ENCODE results near the gene SEMA7A.

SEMA7A gene

DNA sequence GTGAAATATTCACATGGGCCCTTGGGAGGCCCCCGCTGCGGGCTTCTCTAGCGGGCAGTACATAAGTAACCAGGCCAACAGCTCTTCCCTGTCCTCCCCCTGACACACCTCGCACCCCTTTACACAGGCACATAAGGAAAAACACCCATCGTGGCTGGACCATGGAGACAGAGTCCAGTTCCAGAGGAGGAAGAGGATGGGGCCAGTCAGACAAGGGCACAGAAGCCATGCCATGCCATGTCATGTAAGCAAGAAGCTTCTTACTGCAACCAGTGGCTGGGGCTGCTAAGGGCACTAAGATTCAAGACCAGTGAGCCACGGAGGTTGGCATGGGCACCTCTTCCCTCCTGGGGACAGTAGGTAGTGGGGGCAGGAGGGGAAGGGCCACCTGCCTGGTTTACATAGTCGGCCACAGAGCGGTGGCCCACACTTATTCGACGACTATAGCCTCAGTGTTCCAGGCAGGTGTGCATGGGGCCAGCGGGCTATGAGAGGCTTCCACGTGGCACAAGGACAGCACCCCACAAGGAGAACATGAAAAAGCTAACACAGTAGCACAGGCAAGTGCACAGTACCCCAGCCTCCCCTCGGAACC lies 60.6 kb downstream of the SEMA7A start:
- no peak for DNase-seq (ENCODE audit: low read depth)
- TF ChIP-seq, protein P1, sequence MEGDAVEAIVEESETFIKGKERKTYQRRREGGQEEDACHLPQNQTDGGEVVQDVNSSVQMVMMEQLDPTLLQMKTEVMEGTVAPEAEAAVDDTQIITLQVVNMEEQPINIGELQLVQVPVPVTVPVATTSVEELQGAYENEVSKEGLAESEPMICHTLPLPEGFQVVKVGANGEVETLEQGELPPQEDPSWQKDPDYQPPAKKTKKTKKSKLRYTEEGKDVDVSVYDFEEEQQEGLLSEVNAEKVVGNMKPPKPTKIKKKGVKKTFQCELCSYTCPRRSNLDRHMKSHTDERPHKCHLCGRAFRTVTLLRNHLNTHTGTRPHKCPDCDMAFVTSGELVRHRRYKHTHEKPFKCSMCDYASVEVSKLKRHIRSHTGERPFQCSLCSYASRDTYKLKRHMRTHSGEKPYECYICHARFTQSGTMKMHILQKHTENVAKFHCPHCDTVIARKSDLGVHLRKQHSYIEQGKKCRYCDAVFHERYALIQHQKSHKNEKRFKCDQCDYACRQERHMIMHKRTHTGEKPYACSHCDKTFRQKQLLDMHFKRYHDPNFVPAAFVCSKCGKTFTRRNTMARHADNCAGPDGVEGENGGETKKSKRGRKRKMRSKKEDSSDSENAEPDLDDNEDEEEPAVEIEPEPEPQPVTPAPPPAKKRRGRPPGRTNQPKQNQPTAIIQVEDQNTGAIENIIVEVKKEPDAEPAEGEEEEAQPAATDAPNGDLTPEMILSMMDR (IDR thresholded peaks at IDR 0.05; ENCODE audit: low read depth, low read length), result no peak
- TF ChIP-seq POLR2A (IDR thresholded peaks at IDR 0.05; ENCODE audit: extremely low read depth, insufficient read length) (no peak), MYC (IDR thresholded peaks at IDR 0.05; ENCODE audit: low read depth, low read length) (no peak), MAX (IDR thresholded peaks at IDR 0.05; ENCODE audit: low read depth, low read length) (no peak)

GRCh38 chr15:74370471-74370870 lies 63.3 kb downstream of the SEMA7A start:
- no peak for DNase-seq (ENCODE audit: low read depth)
- no peak overlapping the region for H3K4me3 ChIP-seq (ENCODE audit: low read depth, low read length)
- TF ChIP-seq MYC (IDR thresholded peaks at IDR 0.05; ENCODE audit: low read depth, low read length), result no peak
- TF ChIP-seq, protein P1 (IDR thresholded peaks at IDR 0.05; ENCODE audit: low read depth, low read length), result no peak
- TF ChIP-seq POLR2A (IDR thresholded peaks at IDR 0.05; ENCODE audit: extremely low read depth, insufficient read length), result no peak
- TF ChIP-seq MAX (IDR thresholded peaks at IDR 0.05; ENCODE audit: low read depth, low read length), result no peak

More for the DNA sequence above, 60.6 kb downstream of the SEMA7A start:
- H3K4me3 ChIP-seq (ENCODE audit: low read depth, low read length), result no peak overlapping the region

DNA sequence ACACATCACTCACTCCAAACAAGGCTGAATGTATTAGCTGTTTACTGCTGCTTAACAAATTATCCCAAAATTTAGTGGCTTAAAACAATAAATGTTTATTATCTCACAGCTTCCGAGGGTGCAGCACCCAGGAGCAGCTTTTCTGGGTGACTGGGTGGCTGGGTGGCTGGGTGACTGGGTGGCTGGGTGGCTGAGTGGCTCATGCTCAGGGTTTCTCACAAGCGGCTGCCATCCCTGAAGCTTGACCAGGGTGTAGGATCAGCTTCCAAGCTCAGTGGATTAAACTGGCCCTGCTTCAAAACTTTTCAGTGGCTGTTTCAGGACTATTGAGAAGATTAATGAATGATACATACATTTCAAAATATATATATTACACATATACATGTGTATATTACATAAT lies 64.0 kb downstream of the SEMA7A start:
- TF ChIP-seq MAX (IDR thresholded peaks at IDR 0.05; ENCODE audit: low read depth, low read length) (no peak), MYC (IDR thresholded peaks at IDR 0.05; ENCODE audit: low read depth, low read length) (no peak), POLR2A (IDR thresholded peaks at IDR 0.05; ENCODE audit: extremely low read depth, insufficient read length) (no peak)
- TF ChIP-seq, protein P1 (IDR thresholded peaks at IDR 0.05; ENCODE audit: low read depth, low read length), result no peak
- no peak overlapping the region for H3K4me3 ChIP-seq (ENCODE audit: low read depth, low read length)

DNA sequence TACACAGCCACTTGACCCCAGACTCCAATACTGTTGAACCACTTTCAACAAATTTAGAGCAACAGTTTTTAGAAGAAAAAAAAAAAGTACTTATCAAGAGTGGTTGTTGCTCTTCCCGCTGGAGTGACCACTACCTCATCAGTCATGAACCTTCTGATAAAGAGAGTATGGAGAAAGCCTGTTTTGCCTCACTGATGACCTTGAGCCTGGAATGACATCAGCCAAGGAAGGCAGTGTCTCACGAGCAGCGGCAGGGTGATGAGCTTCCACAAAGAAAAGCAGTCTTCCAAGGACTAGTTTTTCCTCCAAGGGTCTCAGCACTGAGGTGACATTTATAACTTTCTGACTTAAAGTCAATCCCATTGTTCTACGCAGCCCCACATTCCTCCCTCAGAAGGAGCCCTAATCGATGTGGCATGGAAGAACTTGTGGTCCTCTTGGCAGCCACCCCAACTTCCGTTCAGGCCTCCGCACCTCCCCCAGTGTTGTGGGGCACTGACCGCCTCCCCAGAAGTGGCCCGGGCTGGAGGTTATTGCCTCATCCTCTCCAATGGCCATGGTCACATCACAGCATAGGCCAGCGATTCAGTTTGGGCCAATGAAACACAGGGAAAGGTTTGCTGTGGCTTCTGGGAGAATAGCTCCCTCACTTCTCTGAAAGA lies 64.5 kb downstream of the SEMA7A start:
- TF ChIP-seq MYC (IDR thresholded peaks at IDR 0.05; ENCODE audit: low read depth, low read length), result no peak
- TF ChIP-seq, protein P1 (IDR thresholded peaks at IDR 0.05; ENCODE audit: low read depth, low read length), result no peak
- TF ChIP-seq POLR2A (IDR thresholded peaks at IDR 0.05; ENCODE audit: extremely low read depth, insufficient read length), result no peak
- TF ChIP-seq MAX (IDR thresholded peaks at IDR 0.05; ENCODE audit: low read depth, low read length), result no peak
- H3K4me3 ChIP-seq (ENCODE audit: low read depth, low read length), result no peak overlapping the region
- DNase-seq (ENCODE audit: low read depth), result no peak

More for the DNA sequence above, 64.0 kb downstream of the SEMA7A start:
- DNase-seq (ENCODE audit: low read depth), result no peak

- DNase-seq (ENCODE audit: low read depth), result no peak
- TF ChIP-seq, protein P1 (IDR thresholded peaks at IDR 0.05; ENCODE audit: low read depth, low read length), result no peak
- TF ChIP-seq MAX (IDR thresholded peaks at IDR 0.05; ENCODE audit: low read depth, low read length) (no peak), POLR2A (IDR thresholded peaks at IDR 0.05; ENCODE audit: extremely low read depth, insufficient read length) (no peak), MYC (IDR thresholded peaks at IDR 0.05; ENCODE audit: low read depth, low read length) (no peak)
- H3K4me3 ChIP-seq (ENCODE audit: low read depth, low read length), result no peak overlapping the region
These were observed 65.6 kb downstream of the SEMA7A start for GRCh38 chr15:74368121-74368520.
